GM19035 (cell line): ENCODE data around the gene CAVIN2.

Source experiments
- ATAC-seq: cut with Tn5 transposase; IDR thresholded peaks from one replicate; pipeline ENCODE4 v1.9.1; 2021; ENCODE audit not compliant: unreplicated experiment

CAVIN2 gene

DNA sequence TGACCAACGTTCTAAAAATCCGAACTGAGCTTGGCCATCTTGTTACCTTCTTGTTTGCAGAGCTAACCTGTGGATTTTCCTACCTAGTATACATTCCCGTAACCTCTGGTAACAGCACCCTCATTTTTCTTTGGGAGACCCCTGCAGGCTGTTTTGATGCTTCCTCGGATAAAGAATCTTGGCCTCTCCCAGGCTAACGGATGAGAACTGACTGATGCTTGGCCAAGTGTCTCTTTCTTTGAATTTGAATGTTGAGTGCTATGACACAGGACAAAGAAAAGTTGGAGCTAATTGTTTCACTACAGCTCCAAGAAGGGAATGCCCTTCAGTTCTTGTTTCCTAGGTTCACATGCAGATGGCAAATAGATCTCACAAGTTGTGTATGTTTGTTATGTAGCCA, 19.3 kb upstream of the CAVIN2 start:
- no peak for ATAC-seq

DNA sequence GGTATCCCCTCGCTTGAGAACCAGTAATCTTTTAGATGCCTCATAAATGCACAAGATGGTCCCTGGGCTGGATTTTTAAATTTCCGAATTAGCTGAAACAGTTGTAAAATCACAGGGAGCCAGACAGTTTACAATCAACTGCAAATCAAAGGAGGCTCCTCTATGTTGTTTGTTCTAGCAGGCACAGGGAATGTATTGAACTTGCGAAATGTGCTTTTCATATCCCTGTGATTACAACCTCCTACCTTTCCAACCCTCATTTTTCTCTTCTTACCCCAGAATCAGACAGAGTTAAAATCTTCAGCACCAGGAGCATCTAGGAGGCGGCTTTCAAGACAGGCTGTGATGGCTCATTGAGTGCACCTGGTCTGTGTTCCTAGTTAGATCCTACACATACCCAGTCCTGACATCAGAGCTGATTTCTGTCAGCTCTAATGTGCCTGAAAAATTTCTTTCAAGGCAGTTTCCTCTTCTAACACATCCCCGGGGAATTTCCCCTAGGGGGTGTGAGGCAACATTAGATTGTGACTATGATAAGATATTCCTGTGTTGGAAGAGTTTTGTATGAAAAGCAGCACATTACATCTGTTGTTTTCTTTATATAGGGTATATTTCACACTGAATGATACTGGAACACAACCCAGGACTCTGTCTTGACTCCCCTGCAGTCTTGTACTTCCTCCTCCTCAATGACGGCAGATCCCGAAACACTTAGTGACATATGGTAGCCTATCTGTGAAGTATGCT, 17.9 kb upstream of the CAVIN2 start:
- ATAC-seq: no peak

DNA sequence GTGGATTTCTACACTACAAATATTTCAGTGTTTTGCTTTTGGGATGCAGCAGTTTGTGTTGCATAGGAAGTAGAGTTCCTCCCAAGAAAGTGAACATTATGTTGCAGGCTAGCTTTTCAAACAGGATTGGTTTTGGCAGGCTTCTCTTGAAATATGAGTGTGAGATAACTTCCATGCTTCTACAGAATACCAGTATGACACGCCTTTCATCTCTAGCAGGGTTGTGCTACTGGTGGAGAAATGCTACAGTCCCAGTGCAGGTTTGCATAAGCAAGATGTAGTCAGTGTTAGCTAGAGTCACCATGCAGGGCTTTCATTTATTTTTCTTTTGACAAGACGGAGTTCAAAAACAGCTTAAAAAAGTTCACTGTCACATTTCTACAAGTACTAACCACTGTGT, 17.1 kb upstream of the CAVIN2 start:
- no peak for ATAC-seq

DNA sequence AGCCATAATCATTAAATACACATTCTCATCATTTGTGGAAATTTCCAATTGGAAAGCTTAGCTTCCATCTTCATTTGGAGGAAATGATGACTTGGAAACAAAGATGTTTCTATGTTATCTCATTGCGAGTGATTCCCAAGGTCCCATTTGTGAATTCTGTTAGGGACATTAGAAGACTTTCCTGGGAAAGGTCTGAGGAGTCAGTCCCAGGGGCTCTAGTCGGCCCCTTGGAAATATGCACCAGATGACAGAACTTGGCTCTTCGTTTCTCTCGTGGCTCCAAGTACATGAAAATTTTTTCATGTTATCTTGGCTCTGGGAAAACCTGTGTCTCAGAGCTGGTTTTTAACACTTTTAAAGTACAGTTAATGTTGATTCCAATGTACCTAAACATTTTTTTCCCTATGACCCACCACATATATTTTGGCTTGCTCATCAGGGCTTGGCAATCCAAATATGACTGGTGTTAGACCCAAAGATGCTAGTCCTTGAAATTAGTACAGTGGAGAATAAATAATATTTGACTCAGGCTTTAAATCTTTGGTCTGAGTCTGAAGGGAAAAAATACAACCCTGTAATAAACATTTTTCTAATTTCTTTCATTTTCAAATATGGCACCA, 15.4 kb upstream of the CAVIN2 start:
- ATAC-seq: no peak

DNA sequence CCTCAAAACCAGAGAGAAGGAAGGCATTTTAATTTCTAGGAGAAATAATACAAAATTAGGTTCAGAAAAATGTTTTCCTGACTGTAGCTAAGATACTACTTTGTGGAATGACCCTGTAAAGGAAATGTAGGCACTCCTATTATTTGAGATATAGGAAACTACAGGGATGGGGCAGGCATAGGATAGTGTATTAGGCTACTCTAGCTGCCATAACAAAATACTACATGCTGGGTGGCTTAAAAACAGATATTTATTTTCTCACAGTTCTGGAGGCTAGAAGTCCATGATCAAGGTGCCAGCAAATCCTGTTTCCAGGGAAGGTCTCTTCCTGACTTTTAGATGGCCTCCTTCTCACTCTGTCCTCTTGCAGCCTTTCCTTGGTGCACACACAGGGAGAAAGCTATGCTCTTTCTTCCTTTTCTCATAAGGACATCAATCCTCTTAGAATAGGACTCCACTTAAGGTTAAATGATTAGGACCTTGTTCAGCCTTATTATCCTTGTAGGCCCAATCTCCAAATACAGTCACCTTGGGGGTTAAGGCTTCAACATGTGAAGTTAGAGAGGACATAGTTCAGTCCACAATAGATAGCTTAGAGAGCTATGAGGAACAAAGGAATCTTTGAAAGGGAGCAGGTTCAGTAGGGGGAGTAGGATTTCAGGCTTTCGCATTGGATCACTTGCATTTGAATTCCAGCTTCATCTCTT, 14.0 kb upstream of the CAVIN2 start:
- ATAC-seq: no peak

DNA sequence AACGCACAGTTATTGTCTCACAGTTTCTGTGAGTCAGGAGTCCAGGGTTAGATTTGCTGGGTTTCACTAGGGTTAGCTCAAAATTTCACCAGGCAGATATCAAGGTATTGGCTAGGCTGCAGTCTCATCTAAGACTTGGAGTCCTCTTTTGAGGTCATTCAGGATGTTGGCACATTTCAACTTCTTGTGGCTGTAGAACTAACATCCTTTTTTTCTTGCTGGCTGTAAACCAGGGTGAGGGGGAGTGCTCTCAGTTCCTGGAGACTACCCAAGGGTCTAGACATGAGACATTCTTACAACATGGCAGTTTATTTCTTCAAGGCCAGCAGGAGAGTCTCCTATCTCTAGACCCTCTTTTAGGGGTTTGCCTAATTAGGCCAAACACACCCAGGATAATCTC, 12.8 kb upstream of the CAVIN2 start:
- ATAC-seq: no peak

DNA sequence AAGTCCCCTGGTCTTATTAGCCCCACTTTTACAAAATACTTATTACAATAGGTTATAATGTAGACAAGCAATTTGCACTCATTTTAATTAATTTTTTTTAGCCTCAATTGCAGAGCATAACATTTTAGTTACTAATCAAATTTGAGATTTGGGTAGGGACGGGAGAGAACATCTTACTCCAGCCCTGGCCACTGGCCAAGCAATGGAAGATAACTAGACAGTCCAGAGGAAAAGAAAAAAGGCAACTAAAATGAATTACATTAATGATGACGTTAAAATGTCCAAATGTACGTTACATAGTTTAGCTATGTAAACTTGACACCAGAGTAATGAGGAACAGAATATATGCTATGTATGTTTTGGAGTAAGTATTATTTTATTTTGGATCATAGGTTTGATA, 11.0 kb upstream of the CAVIN2 start:
- no peak for ATAC-seq

DNA sequence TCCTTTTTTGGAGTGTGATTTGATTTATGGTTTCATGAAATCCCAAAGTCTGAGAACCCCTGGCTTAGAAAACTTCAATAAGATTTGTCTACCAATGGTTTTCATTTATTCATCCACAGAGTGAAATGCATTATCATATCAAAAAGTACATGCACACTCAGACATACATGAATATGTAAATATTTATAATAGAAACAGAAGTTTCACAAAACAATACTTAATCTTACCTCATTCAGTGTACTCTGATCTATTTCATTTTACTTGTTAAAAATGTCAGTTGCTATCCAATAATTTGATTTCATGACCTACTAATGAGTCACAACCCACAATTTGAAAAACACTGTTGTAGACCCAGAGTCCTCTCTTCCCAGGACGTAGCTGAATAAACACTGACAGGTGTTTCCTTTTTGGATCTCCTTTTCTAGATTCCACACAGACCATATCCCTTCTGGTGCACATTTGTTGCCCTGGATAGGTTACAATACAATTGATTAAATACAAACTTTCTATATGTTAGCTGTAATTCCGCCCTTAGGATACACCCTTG, 10.4 kb upstream of the CAVIN2 start:
- no peak for ATAC-seq

DNA sequence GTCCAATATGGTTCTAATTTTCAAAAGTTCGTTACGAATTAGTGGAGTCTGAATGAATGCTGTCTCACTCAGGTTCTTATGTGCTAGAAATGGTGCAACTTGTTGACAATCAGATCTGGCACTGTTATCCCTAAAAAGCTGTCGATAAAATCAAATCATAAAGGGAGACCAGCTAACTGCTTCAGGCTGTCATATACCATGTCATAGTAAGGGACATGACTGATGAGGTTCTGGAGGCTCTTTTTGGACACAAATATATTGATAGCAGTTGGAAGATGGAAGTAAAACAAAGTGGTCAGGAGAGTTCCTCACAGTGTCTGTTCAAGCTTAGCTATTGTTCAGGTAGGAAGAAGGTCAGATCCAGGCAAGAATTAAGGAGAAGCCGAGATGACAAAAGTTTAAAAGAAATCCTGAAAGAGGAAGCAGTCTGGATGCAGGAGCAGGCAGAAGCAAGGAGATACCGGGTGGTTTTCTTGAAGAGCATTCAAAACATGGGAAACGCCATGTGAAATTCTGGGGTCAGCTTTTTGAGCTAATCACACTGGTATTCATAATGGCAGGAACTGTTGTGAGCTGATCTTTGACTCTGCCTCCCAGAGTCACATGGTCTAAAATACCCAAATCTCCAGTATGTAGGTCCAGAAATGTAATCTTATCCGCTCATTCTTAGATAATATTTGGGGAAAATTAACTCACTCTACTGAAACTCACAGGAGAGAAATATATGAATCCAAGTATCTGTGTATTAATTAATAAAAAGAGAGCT, 9.4 kb upstream of the CAVIN2 start:
- no peak for ATAC-seq

DNA sequence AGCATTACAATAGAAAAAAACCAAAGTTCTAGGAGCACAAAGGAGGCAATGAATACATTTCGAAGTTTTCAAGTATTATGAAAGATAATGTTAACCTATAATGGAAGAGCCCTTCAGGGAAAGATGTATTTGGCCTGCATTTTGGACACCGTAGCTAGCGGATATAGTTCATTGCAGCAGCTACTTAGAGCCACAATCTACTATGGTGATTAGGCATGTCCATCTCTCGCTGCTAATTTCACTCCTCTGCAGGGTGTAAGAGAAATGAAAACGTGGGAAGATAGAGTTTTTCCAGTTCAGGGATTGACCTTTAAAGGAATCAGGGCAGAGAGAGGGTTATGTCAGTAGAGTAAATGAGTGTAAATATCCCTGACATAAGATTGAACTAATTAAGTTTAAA, 8.5 kb upstream of the CAVIN2 start:
- ATAC-seq: no peak

DNA sequence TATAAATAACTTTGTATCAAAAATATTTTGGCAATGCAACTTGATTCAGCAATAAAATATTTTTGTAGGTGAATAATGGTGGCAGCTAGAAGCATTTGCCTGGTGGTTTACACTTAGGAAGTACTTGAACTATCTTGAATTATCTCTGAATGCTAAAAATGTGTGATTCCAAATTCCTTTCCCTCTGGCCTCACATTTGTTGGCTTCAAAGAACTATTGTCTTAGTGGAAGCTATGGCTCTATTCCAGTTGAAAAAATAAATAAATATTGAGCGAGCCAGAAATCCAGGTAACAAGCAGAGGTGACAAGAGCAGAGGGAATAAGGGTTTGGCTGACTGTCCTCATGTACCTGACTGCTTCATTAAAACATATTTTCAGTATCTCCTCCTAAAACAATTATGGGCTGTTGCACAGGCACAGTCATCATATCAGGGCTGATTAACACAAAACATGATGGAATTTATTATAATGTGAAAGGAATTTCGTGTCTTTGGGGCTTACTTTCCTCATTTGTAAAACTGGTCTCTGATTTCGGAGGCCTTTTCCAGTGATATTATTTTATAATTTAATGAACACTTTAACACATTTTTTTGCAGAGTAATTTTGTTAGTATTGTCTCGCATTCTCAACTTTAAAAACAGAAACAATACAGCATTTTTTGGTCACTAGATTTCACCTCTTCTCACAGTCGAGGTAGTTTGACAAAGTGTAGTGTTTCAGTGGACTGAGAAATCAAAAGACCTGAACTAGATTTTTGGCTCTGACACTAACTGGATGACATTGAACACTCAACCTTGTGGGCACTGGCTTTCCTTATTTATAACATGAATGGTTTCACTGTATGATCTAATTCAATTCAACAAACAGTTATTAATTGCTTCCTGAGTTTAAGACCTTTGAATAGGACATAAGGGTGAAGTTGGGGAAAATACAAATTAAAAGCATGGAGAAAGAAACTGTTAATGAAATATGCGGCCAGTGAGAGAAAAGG, 7.8 kb upstream of the CAVIN2 start:
- ATAC-seq: no peak

DNA sequence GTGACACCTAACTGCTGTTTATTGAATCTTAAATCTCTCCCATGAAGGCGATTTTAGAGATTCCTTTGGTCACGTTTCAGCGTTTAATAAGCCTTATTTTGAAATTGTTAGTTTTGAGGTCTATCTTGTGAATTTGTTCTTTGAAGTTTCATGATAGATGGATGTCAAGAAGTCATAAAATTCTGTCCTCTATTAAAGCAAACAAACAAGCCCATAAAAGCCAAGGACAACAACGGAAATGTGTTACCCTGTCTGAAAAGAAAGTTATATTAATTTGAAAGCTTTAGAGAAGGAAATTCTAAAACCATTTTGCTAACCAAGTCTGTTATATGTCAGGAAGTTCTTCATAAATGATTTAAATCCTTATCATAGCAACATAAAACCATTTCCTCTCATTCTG, 7.0 kb upstream of the CAVIN2 start:
- ATAC-seq: no peak

DNA sequence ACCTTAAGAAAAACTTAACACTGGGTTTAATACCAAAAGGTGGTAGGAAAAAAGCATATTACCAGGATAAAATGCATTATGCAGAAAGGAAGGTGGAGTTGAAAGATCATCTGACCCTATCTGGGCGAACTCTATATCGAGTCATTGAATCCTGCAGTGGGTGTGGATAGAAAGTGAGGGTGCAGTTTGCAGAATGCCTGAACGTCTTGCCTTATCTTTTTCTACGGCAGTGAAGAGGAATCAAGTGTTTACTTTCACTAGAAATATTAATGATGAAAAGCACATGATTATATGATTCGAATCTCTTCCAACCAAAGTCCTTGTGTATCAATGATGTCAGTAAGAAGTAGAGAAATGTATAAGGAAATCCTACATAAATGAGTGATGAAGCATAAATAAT, 4.3 kb upstream of the CAVIN2 start:
- no peak for ATAC-seq

DNA sequence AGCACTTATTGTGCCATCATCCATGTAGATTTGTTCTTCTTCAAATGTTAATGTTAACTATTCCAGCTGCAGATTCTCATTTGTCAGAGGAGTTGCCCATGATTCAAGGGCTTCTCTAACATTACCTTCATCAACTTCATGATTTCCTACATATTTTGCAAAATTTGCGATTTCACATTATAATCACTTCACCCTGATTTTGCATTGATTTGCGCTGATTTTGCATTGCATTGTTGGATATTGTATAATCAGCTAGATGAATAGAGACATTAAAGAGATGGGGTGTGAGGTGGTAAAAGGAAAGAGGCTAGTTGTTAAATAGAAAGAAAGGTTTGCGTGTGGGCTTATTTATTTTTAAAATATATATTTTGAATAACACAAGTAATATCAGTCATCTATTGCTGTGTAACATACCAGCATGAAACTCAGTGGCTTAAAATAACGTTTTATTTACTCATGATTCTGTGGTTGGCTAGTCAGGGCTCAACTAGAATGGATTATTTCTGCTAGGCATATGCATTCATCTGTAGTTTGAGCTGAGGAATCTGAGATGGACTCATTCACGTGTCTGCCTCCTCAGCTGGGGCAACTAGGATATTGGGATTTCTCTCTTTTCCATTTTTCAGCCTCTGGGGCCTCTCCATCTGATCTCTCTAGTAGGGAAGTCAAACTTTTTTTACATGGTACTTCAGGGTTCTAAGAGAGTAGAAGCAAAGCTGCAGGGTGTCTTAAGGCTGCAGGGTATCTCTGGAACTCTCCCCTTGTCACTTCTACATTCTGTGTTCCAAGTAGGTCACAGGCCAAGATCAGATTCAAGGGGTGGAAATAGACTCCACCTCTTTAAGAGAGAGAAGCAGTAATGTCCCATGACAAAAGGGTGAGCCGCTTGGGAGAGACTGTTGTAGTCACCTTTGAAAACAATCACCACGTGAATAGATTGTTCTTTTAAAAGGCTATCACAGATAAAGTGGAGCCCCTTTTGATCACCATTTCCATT, 2.2 kb upstream of the CAVIN2 start:
- ATAC-seq: no peak

DNA sequence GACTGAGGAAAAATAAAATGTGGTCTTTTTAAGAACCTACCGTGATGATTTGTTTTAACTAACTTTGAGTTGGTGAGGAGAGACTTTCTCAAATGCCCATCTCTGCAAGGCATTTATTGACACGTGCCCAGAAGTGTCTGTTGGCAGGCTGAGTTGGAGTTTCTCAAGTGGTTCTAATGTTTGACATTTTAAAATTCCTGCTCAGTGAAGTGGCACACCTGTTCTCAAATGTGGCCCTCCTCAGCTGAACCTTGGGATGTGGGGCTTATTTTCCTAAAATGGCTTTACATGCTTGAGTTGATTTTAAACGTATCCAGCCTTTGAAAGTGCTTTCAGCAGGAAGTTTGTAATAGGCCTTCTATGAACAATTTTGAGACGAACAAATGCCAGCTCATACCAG, 876 bp upstream of the CAVIN2 start:
- ATAC-seq: no peak

DNA sequence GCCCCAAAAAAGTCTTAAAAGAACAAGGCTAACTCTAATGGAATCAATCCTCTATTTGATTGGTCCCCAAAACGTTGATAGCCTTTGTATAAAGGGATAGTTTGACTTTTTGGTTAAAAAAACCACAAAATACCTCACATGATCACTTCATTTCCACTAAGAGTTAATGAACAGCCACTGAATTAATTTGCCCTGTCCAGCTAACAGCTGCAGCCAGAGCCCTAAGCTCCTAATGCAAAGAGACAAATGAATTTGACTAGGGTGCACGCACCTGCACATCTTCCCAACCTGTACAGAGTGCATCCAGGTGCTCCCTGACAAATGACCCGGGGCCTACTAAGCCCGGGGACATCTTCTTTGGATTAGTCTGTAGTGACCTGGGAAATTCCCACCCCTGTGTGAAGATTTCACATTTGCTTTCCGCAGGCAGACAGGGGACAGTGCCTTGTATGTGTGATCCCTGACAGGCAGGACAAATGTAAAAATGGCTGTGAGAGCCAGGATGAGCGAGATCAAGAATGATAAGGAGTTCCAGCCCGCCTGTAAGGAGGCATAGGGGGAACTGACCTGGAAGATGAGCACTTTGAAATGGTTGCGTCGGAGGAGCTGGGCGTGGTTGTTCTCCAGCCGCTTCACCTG, 893 bp downstream of the CAVIN2 start:
- ATAC-seq: peak; percentile 10

DNA sequence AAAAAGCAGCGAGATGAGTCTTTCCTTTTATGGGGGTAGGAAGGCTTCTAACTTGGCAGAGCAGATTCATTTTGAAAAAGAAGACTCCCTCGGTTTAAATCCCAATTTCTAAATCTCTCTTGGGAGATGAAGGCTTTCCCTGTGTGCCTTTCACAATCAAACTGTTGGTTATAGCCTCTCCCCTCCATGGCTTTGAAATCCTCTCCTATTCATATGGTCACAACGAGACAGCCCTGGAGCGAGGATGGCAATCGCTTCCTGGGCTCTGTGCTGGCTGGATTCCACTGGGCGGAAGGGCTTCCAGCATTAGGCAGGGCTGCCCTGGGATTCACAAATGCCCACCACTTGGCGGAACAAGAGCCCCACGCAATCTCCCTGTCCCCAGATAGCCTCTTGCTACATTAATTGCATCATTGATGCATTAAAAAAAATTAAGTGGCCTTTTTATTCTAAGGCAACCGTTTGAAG, 1.6 kb downstream of the CAVIN2 start:
- ATAC-seq: no peak

DNA sequence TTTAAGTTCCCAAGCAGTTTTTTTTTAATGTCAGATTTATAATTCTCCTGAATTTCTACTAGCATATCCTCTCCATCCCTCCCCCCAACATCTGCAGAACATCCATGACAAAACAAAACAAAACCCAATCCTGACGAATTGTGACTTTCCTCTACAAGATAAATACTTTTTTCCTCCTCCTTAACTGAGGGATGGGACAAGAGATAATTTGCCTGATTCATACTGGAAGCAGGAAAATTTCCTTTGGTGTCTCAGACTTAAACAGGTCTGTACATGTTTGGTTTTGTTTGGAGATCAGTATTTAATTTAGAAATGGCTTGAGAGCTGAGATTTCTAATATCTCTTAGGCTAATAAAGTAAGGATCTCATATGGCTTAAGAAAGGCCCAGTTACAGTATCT, 2.2 kb downstream of the CAVIN2 start:
- no peak for ATAC-seq
